ENCODE data around the gene GLRB.

- TF ChIP-seq, protein P1, sequence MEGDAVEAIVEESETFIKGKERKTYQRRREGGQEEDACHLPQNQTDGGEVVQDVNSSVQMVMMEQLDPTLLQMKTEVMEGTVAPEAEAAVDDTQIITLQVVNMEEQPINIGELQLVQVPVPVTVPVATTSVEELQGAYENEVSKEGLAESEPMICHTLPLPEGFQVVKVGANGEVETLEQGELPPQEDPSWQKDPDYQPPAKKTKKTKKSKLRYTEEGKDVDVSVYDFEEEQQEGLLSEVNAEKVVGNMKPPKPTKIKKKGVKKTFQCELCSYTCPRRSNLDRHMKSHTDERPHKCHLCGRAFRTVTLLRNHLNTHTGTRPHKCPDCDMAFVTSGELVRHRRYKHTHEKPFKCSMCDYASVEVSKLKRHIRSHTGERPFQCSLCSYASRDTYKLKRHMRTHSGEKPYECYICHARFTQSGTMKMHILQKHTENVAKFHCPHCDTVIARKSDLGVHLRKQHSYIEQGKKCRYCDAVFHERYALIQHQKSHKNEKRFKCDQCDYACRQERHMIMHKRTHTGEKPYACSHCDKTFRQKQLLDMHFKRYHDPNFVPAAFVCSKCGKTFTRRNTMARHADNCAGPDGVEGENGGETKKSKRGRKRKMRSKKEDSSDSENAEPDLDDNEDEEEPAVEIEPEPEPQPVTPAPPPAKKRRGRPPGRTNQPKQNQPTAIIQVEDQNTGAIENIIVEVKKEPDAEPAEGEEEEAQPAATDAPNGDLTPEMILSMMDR (conservative IDR thresholded peaks at IDR 0.05 in 1 of 2, IDR thresholded peaks at IDR 0.05 in 1 of 2; ENCODE audit: extremely low read depth in 1 of 2, insufficient read depth in 1 of 2, low read depth in 1 of 2, low read length in 2 of 2) = no peak
- TF ChIP-seq EZH2 (IDR thresholded peaks at IDR 0.05; ENCODE audit: borderline replicate concordance, low read length) = no peak
Measured at GRCh38 chr4:157143369-157143768, 67.4 kb downstream of the GLRB start.

Measured in mammary epithelial cell (primary cell).